Tibial nerve (tissue), 4 donors: ENCODE results near the gene TMEM138.

Experiments
- EP300 ChIP-seq, 2 donors: sonication (generic); formaldehyde crosslinking; IDR thresholded peaks; one replicate each; pipeline ENCODE4 v1.6.1; 2017; ENCODE audit warnings: antibody characterized with exemption in 2 of 2, mild to moderate bottlenecking in 1 of 2
- POLR2A ChIP-seq, 2 donors: fragments of 450-650 bp; IDR thresholded peaks; one replicate each; pipeline ENCODE4 v1.6.1; 2017; ENCODE audit warnings: antibody characterized with exemption in 2 of 2, mild to moderate bottlenecking in 2 of 2, moderate library complexity in 2 of 2
- TF ChIP-seq, protein P1 (sequence below), 5 experiments: fragments of 200-600 bp in 3 of 5; fragments of 450-650 bp in 2 of 5; sonication (generic) in 3 of 5; IDR thresholded peaks; one replicate each; pipeline ENCODE4 v1.5.1; 2016 to 2019; ENCODE audit warnings: antibody characterized with exemption in 5 of 5, mild to moderate bottlenecking in 3 of 5, moderate library complexity in 2 of 5

DNA sequence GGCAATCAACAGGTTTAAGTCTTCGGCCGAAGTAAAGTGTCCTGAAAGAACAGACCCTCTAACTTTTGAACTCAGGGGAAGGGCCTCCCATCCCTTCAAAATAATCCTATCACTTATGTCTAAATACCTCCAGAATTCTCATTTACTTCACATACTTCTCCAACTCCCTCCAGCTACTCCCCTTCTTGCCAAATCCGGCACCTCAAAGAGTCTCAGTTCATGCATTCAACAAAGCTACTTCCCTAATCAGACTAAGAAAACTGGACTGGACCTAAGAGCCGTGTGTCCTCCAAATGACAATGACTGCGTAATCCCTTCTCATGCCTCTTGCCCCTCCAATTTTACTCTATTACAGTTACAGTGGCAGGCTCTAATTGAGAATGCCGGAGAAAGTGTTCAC is 30.5 kb upstream of the TMEM138 start:
- no peak for TF ChIP-seq POLR2A (IDR thresholded peaks at IDR 0.05)
- TF ChIP-seq, protein P1, sequence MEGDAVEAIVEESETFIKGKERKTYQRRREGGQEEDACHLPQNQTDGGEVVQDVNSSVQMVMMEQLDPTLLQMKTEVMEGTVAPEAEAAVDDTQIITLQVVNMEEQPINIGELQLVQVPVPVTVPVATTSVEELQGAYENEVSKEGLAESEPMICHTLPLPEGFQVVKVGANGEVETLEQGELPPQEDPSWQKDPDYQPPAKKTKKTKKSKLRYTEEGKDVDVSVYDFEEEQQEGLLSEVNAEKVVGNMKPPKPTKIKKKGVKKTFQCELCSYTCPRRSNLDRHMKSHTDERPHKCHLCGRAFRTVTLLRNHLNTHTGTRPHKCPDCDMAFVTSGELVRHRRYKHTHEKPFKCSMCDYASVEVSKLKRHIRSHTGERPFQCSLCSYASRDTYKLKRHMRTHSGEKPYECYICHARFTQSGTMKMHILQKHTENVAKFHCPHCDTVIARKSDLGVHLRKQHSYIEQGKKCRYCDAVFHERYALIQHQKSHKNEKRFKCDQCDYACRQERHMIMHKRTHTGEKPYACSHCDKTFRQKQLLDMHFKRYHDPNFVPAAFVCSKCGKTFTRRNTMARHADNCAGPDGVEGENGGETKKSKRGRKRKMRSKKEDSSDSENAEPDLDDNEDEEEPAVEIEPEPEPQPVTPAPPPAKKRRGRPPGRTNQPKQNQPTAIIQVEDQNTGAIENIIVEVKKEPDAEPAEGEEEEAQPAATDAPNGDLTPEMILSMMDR (IDR thresholded peaks at IDR 0.05), result no peak
- TF ChIP-seq EP300 (IDR thresholded peaks at IDR 0.05), result no peak
